MM.1S (cell line): ENCODE data around the gene SLC24A3.

Experiments
- DNase-seq: peaks from one replicate; pipeline ENCODE4 v3.0.0-alpha.2; 2015
- H2AFZ ChIP-seq: fragments of 300-600 bp; sonication (generic); 2 replicates; pipeline ENCODE4 v1.6.0; 2016; ENCODE audit warnings: antibody characterized with exemption, low read length
- H3F3A ChIP-seq: fragments of 300-600 bp; sonication (generic); 2 replicates; pipeline ENCODE4 v1.6.1; 2016; ENCODE audit warnings: mild to moderate bottlenecking, antibody characterized with exemption, low read length, moderate library complexity, mixed read lengths; ENCODE audit not compliant: insufficient read depth
- H3K27ac ChIP-seq: fragments of 300-600 bp; sonication (generic); 2 replicates; pipeline ENCODE4 v1.5.1; 2016; ENCODE audit warnings: mild to moderate bottlenecking, low read length
- H3K27me3 ChIP-seq: fragments of 300-600 bp; sonication (generic); replicated peaks from 2 replicates; pipeline ENCODE4 v1.6.0; 2016; ENCODE audit warnings: low read length; ENCODE audit not compliant: insufficient read depth
- H3K36me3 ChIP-seq: fragments of 300-600 bp; sonication (generic); replicated peaks from 2 replicates; pipeline ENCODE4 v1.6.1; 2016; ENCODE audit warnings: mild to moderate bottlenecking, low read length, mixed read lengths; ENCODE audit not compliant: insufficient read depth
- H3K4me1 ChIP-seq: fragments of 300-600 bp; sonication (generic); 2 replicates; pipeline ENCODE4 v1.6.1; 2016; ENCODE audit warnings: low read length, mixed read lengths
- H3K4me2 ChIP-seq: fragments of 300-600 bp; sonication (generic); 2 replicates; pipeline ENCODE4 v1.6.0; 2016; ENCODE audit warnings: low read depth, low read length
- H3K4me3 ChIP-seq: fragments of 300-600 bp; sonication (generic); 2 replicates; pipeline ENCODE4 v1.5.1; 2016; ENCODE audit warnings: low read length, mixed read lengths
- H3K79me2 ChIP-seq: fragments of 300-600 bp; sonication (generic); 2 replicates; pipeline ENCODE4 v1.6.1; 2016; ENCODE audit warnings: mixed run types, low read length, mixed read lengths
- H3K9ac ChIP-seq: fragments of 300-600 bp; sonication (generic); 2 replicates; pipeline ENCODE4 v1.6.1; 2016; ENCODE audit warnings: low read length, mixed read lengths
- H3K9me2 ChIP-seq: fragments of 300-600 bp; sonication (generic); replicated peaks from 2 replicates; pipeline ENCODE4 v1.6.1; 2016; ENCODE audit warnings: mild to moderate bottlenecking, low read length, mixed read lengths; ENCODE audit not compliant: insufficient read depth
- H3K9me3 ChIP-seq: fragments of 300-600 bp; sonication (generic); replicated peaks from 2 replicates; pipeline ENCODE4 v1.6.1; 2016; ENCODE audit warnings: mild to moderate bottlenecking, low read length, mixed read lengths; ENCODE audit not compliant: insufficient read depth
- H4K20me1 ChIP-seq: fragments of 300-600 bp; sonication (generic); 2 replicates; pipeline ENCODE4 v1.6.1; 2016; ENCODE audit warnings: mild to moderate bottlenecking, low read length, moderate library complexity, mixed read lengths; ENCODE audit not compliant: insufficient read depth
- EZH2 ChIP-seq: fragments of 300-600 bp; sonication (generic); optimal IDR thresholded peaks from 2 replicates; pipeline ENCODE3; 2017; ENCODE audit warnings: low read depth, mild to moderate bottlenecking, antibody characterized with exemption, low read length, mixed read lengths
- EZH2phosphoT487 ChIP-seq: fragments of 300-600 bp; sonication (generic); IDR thresholded peaks from 2 replicates; pipeline ENCODE4 v1.6.1; 2018; ENCODE audit warnings: antibody characterized with exemption, low read length
- TF ChIP-seq, protein P1 (sequence below): fragments of 300-600 bp; sonication (generic); IDR thresholded peaks from 2 replicates; pipeline ENCODE4 v1.5.1; 2016; ENCODE audit warnings: antibody characterized with exemption, low read length, mixed read lengths

SLC24A3 gene

DNA sequence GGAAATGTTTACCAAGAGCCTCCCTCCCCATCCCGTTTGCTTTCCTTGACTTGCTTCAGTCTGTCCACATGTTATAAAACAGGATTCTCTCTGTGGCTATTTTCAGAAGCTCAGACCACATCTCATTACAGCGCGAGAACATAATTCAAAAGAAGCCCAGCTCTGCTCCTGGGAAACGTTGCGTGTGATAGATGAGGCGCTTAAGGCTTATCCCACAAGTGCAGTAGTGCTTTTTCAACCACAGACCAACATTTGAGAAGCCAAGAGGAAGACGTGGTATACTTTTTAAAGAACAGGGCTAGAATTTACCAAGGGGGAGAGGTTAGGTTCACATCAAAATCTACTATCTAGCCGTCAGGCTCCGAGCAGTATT is 239.5 kb downstream of the SLC24A3 start:
- Histone ChIP-seq H4K20me1 (no peaks in the 10 kb centered on the region), H2AFZ (no peak overlapping the region), H3K9me2 (no peaks in the 10 kb centered on the region), H3K27ac (no peak overlapping the region), H3K9me3 (no peaks in the 10 kb centered on the region), H3K4me1 (no peaks in the 10 kb centered on the region), H3K27me3 (no peaks in the 10 kb centered on the region), H3F3A (no peaks in the 10 kb centered on the region), H3K36me3 (no peaks in the 10 kb centered on the region), H3K4me3 (no peak overlapping the region), H3K79me2 (no peaks in the 10 kb centered on the region), H3K4me2 (no peak overlapping the region), H3K9ac (no peak overlapping the region)
- TF ChIP-seq, protein P1, sequence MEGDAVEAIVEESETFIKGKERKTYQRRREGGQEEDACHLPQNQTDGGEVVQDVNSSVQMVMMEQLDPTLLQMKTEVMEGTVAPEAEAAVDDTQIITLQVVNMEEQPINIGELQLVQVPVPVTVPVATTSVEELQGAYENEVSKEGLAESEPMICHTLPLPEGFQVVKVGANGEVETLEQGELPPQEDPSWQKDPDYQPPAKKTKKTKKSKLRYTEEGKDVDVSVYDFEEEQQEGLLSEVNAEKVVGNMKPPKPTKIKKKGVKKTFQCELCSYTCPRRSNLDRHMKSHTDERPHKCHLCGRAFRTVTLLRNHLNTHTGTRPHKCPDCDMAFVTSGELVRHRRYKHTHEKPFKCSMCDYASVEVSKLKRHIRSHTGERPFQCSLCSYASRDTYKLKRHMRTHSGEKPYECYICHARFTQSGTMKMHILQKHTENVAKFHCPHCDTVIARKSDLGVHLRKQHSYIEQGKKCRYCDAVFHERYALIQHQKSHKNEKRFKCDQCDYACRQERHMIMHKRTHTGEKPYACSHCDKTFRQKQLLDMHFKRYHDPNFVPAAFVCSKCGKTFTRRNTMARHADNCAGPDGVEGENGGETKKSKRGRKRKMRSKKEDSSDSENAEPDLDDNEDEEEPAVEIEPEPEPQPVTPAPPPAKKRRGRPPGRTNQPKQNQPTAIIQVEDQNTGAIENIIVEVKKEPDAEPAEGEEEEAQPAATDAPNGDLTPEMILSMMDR, result no peak
- DNase-seq, result no peak

DNA sequence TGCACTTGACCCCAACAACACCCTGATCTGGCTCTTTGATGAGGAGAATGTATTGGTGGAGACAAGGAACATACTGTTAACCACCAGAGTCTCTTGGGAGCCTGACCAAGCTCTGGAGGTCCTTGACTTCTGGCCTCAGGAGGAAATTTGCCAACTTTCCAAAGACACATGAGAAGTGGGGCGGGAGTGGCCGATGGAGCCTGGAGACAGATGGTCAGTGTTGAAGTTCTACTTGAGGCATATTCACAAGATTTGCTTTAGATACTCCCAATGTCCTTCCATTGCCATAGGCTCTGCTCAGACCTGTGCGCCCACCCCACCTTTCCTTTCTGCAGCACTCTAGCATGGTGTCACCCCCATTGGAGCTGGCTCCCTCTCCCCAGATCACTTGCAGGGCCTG is 241.0 kb downstream of the SLC24A3 start:
- H3K36me3 ChIP-seq, result no peaks in the 10 kb centered on the region
- no peaks in the 10 kb centered on the region for H3K27me3 ChIP-seq
- TF ChIP-seq, protein P1, result no peak
- TF ChIP-seq EZH2, result no peak
- no peak for TF ChIP-seq EZH2phosphoT487
- H3K9me3 ChIP-seq, result no peaks in the 10 kb centered on the region
- H3K4me2 ChIP-seq, result no peak overlapping the region
- no peak for DNase-seq
- no peak overlapping the region for H3K4me3 ChIP-seq
- no peaks in the 10 kb centered on the region for H3K9me2 ChIP-seq
- no peaks in the 10 kb centered on the region for H4K20me1 ChIP-seq
- no peak overlapping the region for H3K27ac ChIP-seq
- H2AFZ ChIP-seq, result no peak overlapping the region
- no peaks in the 10 kb centered on the region for H3F3A ChIP-seq
- no peaks in the 10 kb centered on the region for H3K79me2 ChIP-seq
- H3K9ac ChIP-seq, result no peak overlapping the region
- H3K4me1 ChIP-seq, result no peaks in the 10 kb centered on the region

DNA sequence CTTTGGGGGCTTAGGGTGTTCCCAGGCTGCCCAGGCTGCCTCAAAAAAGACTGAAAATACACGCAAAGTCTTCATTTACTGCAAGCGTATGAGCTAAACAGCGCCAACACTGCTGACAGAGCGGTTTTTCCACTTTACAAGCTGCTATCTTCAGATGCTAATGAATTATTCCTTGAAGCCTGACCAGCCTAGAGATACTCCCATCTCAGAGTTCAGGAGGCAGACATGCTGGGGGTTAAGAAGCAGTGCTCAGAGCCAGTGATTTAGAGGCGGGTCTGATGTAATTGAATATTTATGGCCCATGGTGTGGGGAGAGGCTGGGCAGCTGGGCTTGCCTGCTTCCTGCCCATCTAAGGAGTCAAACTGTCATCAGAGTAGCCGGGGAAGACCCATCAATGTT is 241.4 kb downstream of the SLC24A3 start:
- no peaks in the 10 kb centered on the region for H3K9me3 ChIP-seq
- H3K4me2 ChIP-seq, result no peak overlapping the region
- H3K4me1 ChIP-seq, result no peaks in the 10 kb centered on the region
- no peaks in the 10 kb centered on the region for H3K36me3 ChIP-seq
- H3F3A ChIP-seq, result no peaks in the 10 kb centered on the region
- H4K20me1 ChIP-seq, result no peaks in the 10 kb centered on the region
- TF ChIP-seq, protein P1, result no peak
- TF ChIP-seq EZH2phosphoT487 (no peak), EZH2 (no peak)
- H3K79me2 ChIP-seq, result no peaks in the 10 kb centered on the region
- H3K27ac ChIP-seq, result no peak overlapping the region
- no peak overlapping the region for H3K4me3 ChIP-seq
- no peaks in the 10 kb centered on the region for H3K27me3 ChIP-seq
- DNase-seq, result no peak
- no peak overlapping the region for H2AFZ ChIP-seq
- H3K9me2 ChIP-seq, result no peaks in the 10 kb centered on the region
- no peak overlapping the region for H3K9ac ChIP-seq
